B cell (primary cell): Measurements from ENCODE around the gene SERGEF.

Source experiments
- CTCF ChIP-seq: fragments of 200-600 bp; IDR thresholded peaks from one replicate; pipeline ENCODE4 v1.8.0; 2022; ENCODE audit warnings: antibody characterized with exemption, mild to moderate bottlenecking
- EZH2 ChIP-seq: IDR thresholded peaks from 2 replicates; pipeline ENCODE4 v1.6.1; 2012; ENCODE audit warnings: borderline replicate concordance, low read depth, mild to moderate bottlenecking, moderate library complexity, low read length; ENCODE audit not compliant: insufficient read depth, poor library complexity, severe bottlenecking

GRCh38 chr11:17777738-17778091 lies 235.1 kb downstream of the SERGEF start:
- TF ChIP-seq CTCF (no peak), EZH2 (no peak)
